Fibroblast of pulmonary artery (primary cell): ENCODE measurements around the gene ARL14EP.
A peak's percentile ranks its signal among the peaks of the same experiment; 100 is the strongest.

Experiments
- DNase-seq: peaks from one replicate; pipeline ENCODE4 v3.0.0-alpha.2; 2010; ENCODE audit warnings: low read depth
- H3K4me3 ChIP-seq: replicated peaks from 2 replicates; pipeline ENCODE4 v1.5.1; 2011; ENCODE audit warnings: low read depth, mild to moderate bottlenecking, control low read depth, low read length, moderate library complexity
- CTCF ChIP-seq: IDR thresholded peaks from 2 replicates; pipeline ENCODE4 v1.5.1; 2011; ENCODE audit warnings: mild to moderate bottlenecking, control low read depth, low read length, inconsistent platforms; ENCODE audit errors: missing control alignments

Gene ARL14EP

DNA sequence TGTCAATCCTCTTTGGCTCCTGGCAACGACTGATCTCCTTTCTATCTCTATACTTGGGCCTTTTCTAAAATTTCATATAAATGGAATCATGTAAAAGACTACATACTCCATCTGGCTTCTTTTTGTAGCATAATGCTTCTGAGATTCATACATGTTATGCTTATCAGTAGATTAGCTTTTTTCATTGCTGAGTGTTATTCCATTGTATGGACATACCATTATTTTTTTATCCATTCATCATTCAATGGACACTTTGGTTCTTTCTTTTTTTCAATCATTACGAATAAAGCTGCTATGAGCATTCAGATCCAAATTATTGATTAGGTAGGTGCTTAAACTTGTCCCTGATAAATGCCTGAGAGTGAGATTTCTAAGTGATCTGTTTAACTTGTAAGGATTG is 11.7 kb upstream of the ARL14EP start:
- no peak overlapping the region for H3K4me3 ChIP-seq
- DNase-seq = no peak
- no peak for TF ChIP-seq CTCF

DNA sequence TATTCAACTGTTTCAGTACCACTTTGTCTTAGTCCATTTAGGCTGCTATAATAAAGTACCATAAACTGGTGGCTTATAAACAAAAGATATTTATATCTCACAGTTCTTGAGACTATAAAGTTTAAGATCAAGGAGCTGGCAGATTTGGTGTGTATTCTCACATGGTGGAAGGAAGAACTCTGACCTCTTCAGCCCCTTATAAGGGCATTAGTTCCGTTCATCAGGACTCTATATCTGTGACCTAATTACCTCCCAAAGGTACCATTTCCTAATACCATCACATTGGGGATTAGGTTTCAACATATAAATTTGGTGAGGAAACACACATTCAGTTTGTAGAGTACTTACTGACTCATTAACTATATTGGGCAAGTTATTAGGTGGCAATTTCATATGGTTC is 10.7 kb upstream of the ARL14EP start:
- no peak for TF ChIP-seq CTCF
- H3K4me3 ChIP-seq = no peak overlapping the region
- no peak for DNase-seq

GRCh38 chr11:30313580-30313979 is 9.3 kb upstream of the ARL14EP start:
- TF ChIP-seq CTCF = no peak
- no peak overlapping the region for H3K4me3 ChIP-seq
- no peak for DNase-seq

DNA sequence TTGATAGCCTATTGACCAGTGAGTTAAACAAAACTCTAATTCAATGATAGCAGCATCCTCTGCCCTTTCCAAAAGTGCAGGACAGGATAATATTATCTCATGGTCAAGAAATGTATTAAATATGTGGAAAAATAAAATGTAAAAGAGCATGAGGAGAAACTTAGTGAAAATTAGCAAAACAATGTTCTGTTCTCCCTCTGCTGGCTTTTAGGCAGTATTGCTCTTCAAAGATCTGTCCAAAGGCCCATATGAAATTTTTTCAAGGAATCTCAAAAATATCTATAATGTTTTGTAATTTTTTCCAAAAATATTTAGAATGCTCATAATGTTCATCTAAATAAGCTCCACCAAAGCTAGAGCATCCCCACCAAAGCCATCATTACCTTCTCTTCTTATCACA is 8.3 kb upstream of the ARL14EP start:
- H3K4me3 ChIP-seq = no peak overlapping the region
- DNase-seq = peak; percentile 42
- TF ChIP-seq CTCF = peak; percentile 66

- TF ChIP-seq CTCF = no peak
- no peak overlapping the region for H3K4me3 ChIP-seq
- no peak for DNase-seq
Observed at GRCh38 chr11:30316237-30316636, 6.7 kb upstream of the ARL14EP start.

GRCh38 chr11:30317030-30317429 is 5.9 kb upstream of the ARL14EP start:
- no peak for DNase-seq
- no peak for TF ChIP-seq CTCF
- H3K4me3 ChIP-seq = no peak overlapping the region

DNA sequence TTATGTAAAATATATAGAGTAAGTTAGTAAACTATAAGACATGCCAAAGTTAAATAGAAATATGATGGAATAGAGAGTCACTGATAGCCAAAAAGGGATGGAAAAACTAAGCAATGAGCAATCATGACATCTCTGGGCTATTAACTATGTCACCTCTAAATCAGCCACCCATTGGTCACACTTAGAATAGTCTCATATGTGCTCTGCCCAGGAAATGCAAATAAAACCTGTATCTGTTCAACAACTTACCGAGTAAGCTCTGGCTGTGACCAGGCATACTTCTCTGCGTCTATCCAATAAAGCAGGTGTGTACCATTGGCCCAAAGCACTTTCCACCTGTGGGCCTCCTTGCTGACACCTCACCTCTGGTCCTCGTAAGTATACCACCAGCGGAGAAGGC is 1.6 kb upstream of the ARL14EP start:
- no peak for TF ChIP-seq CTCF
- DNase-seq = no peak
- H3K4me3 ChIP-seq = no peak overlapping the region
